Kidney (tissue), 14 donors: ENCODE data around the gene RARG. TPM values are rescaled to one million over a fixed set of nuclear protein-coding genes. Genes with fewer than 3 reads are reported as not detected.

Experiments used
- DNase-seq, 5 donors: peaks; one replicate each; pipeline ENCODE4 v3.0.0-alpha.2; 2013 to 2020
- FAIRE-seq: peaks from 2 replicates; lab custom pipeline; 2012; peaks lifted over from hg19 to GRCh38; lab: Jason Lieb, UNC
- H3K27ac ChIP-seq, 2 donors: one replicate each; pipeline ENCODE4 v1.7.0; 2013; ENCODE audit warnings: low read depth in 2 of 2, low read length in 2 of 2, inconsistent platforms in 1 of 2
- H3K27me3 ChIP-seq: one replicate; pipeline ENCODE4 v1.7.1; 2013; ENCODE audit warnings: low read length, inconsistent platforms; ENCODE audit not compliant: control insufficient read depth, insufficient read depth
- H3K36me3 ChIP-seq, 3 donors: one replicate each; pipeline versions ENCODE4 v1.7.0 to v1.7.1; 2013; ENCODE audit warnings: low read length in 3 of 3, control low read depth in 1 of 3, inconsistent platforms in 1 of 3; ENCODE audit not compliant: insufficient read depth in 3 of 3, control insufficient read depth in 2 of 3
- H3K4me1 ChIP-seq, 3 donors: one replicate each; pipeline versions ENCODE4 v1.7.0 to v1.7.1; 2013; ENCODE audit warnings: low read length in 3 of 3, inconsistent platforms in 1 of 3, low read depth in 1 of 3; ENCODE audit not compliant: control insufficient read depth in 2 of 3, insufficient read depth in 2 of 3
- H3K4me3 ChIP-seq, 3 donors: one replicate each; pipeline versions ENCODE4 v1.7.0 to v1.8.1; 2013; ENCODE audit warnings: low read length in 3 of 3, control low read depth in 1 of 3, inconsistent platforms in 1 of 3
- H3K9ac ChIP-seq, 3 donors: one replicate each; pipeline versions ENCODE4 v1.7.0 to v1.7.1; 2013; ENCODE audit warnings: low read length in 3 of 3, control low read depth in 1 of 3, inconsistent platforms in 1 of 3
- H3K9me3 ChIP-seq, 3 donors: one replicate each; pipeline versions ENCODE4 v1.7.0 to v1.7.1; 2013; ENCODE audit warnings: low read length in 3 of 3, control low read depth in 1 of 3, inconsistent platforms in 1 of 3; ENCODE audit not compliant: control insufficient read depth in 2 of 3, insufficient read depth in 1 of 3
- CTCF ChIP-seq: IDR thresholded peaks from 3 replicates; pipeline ENCODE4 v1.5.1; 2012; ENCODE audit warnings: mild to moderate bottlenecking, moderate library complexity, borderline replicate concordance; ENCODE audit not compliant: insufficient read depth; ENCODE audit errors: extremely low read depth
- intact Hi-C: fragments of 100-400 bp; cut with DNase I; formaldehyde crosslinking; loops from one replicate; pipeline ENCODE4 v1.11.1; 2022
- polyA plus RNA-seq: library from polyadenylated mRNA; stranded (reverse); fragments of 350-450 nt; fragmentation: Illumina TruSeq; extraction: RNeasy Lipid Tissue Mini Kit (QIAGEN cat#74804); gene quantifications from one replicate; pipeline ENCODE4 v1.2.3, GENCODE V29; 2014; ENCODE audit warnings: low read depth, low replicate concordance; ENCODE audit not compliant: insufficient read depth
- total RNA-seq: library from RNA; stranded (reverse); fragmentation: NEBNext Ultra II Directional; extraction: Animal tissue kit (Norgen Biotek cat#: 25700); gene quantifications from one replicate; pipeline ENCODE4 v1.2.1, GENCODE V29; 2021
- donor health status: control.
- donor health status: control.
- donor health status: control.
- donor health status: control.
- donor health status: control.
- donor health status: DM: yes; HTN: yes; CAD: no.
- donor health status: Normal renal cell carcinoma (clear cell type).

Gene RARG
- total and polyA plus RNA-seq, 2 donors from 2014 or later = 13.2 to 34.1 TPM

GRCh38 chr12:53231671-53231920, 413 bp downstream of the RARG start:
- Histone ChIP-seq H3K9ac (peak overlapping the region; percentile 40 to 73 (median 71)), H3K9me3 (no peaks in the 10 kb centered on the region), H3K4me1 (peaks cover 0 to 24% (median 7%) of the 10 kb centered on the region in 3 donors), H3K4me3 (peak overlapping the region; percentile 59 to 73 (median 69)), H3K27ac (peak overlapping the region; percentile 74 to 92), H3K36me3 (no peaks in the 10 kb centered on the region), H3K27me3 (no peaks in the 10 kb centered on the region)
- intact Hi-C loops = no loop called here
- no peak for DNase-seq
- TF ChIP-seq CTCF = no peak
- FAIRE-seq = no peak

GRCh38 chr12:53230108-53230845, 1.7 kb downstream of the RARG start:
- H3K27ac ChIP-seq = no peak overlapping the region
- no peaks in the 10 kb centered on the region for H3K9me3 ChIP-seq
- TF ChIP-seq CTCF = no peak
- no peaks in the 10 kb centered on the region for H3K27me3 ChIP-seq
- H3K4me3 ChIP-seq = no peak overlapping the region
- FAIRE-seq = no peak
- peaks cover 0 to 24% (median 7%) of the 10 kb centered on the region in 3 donors for H3K4me1 ChIP-seq
- intact Hi-C loops = no loop called here
- no peaks in the 10 kb centered on the region for H3K36me3 ChIP-seq
- peak in 2 of 5 donors; percentile 55 to 93 for DNase-seq
- no peak overlapping the region for H3K9ac ChIP-seq

- intact Hi-C loops = no loop called here
- Histone ChIP-seq H3K9me3 (no peaks in the 10 kb centered on the region), H3K9ac (no peak overlapping the region), H3K36me3 (no peaks in the 10 kb centered on the region), H3K4me3 (no peak overlapping the region), H3K27me3 (no peaks in the 10 kb centered on the region), H3K27ac (no peak overlapping the region), H3K4me1 (peaks cover 0 to 31% (median 11%) of the 10 kb centered on the region in 3 donors)
- FAIRE-seq (no peak), DNase-seq (peak in 1 of 5 donors; percentile 34)
- TF ChIP-seq CTCF = no peak
Observed at GRCh38 chr12:53229454-53229853, 2.6 kb downstream of the RARG start.

GRCh38 chr12:53227836-53228235, 4.2 kb downstream of the RARG start:
- no peak for TF ChIP-seq CTCF
- FAIRE-seq (no peak), DNase-seq (no peak)
- Histone ChIP-seq H3K36me3 (no peaks in the 10 kb centered on the region), H3K9me3 (no peaks in the 10 kb centered on the region), H3K27ac (no peak overlapping the region), H3K4me1 (peaks cover 5 to 26% (median 12%) of the 10 kb centered on the region in 3 donors), H3K4me3 (no peak overlapping the region), H3K9ac (no peak overlapping the region), H3K27me3 (no peaks in the 10 kb centered on the region)
- intact Hi-C loops = no loop called here
